Brain pericyte (primary cell): ENCODE data around the gene PDZD2.
"Not testable (repeated sequence)": the region's sequence is repeated elsewhere in the genome, so short reads cannot be mapped to it uniquely, and the experiment has no call there.

ENCODE experiments used
- DNase-seq: peaks from one replicate; pipeline ENCODE4 v3.0.0-alpha.2; 2012; ENCODE audit warnings: low read depth, low spot score

The PDZD2 gene

GRCh38 chr5:31638748-31639418, at the start of gene PDZD2:
Gene PDZD2 (plus strand): TSS chr5:31639131.
- DNase-seq, result no peak

GRCh38 chr5:31593665-31594064, 45.3 kb upstream of the PDZD2 start:
- DNase-seq, result no peak

- no peak for DNase-seq
Observed at GRCh38 chr5:31596354-31596753, 42.6 kb upstream of the PDZD2 start.

- no peak for DNase-seq
Observed at GRCh38 chr5:31598640-31599611, 40.0 kb upstream of the PDZD2 start.

GRCh38 chr5:31602305-31602704, 36.6 kb upstream of the PDZD2 start:
- DNase-seq, result not testable (repeated sequence)

GRCh38 chr5:31604240-31604639, 34.7 kb upstream of the PDZD2 start:
- no peak for DNase-seq

GRCh38 chr5:31604644-31605043, 34.3 kb upstream of the PDZD2 start:
- no peak for DNase-seq

- no peak for DNase-seq
Observed at GRCh38 chr5:31605920-31606319, 33.0 kb upstream of the PDZD2 start.

- no peak for DNase-seq
Observed at GRCh38 chr5:31607546-31607945, 31.4 kb upstream of the PDZD2 start.

- DNase-seq, result no peak
Observed at GRCh38 chr5:31611002-31611401, 27.9 kb upstream of the PDZD2 start.

GRCh38 chr5:31613651-31614050, 25.3 kb upstream of the PDZD2 start:
- DNase-seq, result no peak

GRCh38 chr5:31614151-31615020, 24.5 kb upstream of the PDZD2 start:
- no peak for DNase-seq

- DNase-seq, result no peak
Observed at GRCh38 chr5:31617867-31618266, 21.1 kb upstream of the PDZD2 start.

GRCh38 chr5:31620026-31620425, 18.9 kb upstream of the PDZD2 start:
- no peak for DNase-seq

GRCh38 chr5:31623249-31623648, 15.7 kb upstream of the PDZD2 start:
- no peak for DNase-seq

GRCh38 chr5:31625394-31625793, 13.5 kb upstream of the PDZD2 start:
- DNase-seq, result no peak

GRCh38 chr5:31626156-31626555, 12.8 kb upstream of the PDZD2 start:
- no peak for DNase-seq

- DNase-seq, result no peak
Observed at GRCh38 chr5:31626604-31627234, 12.2 kb upstream of the PDZD2 start.

GRCh38 chr5:31630931-31631330, 8.0 kb upstream of the PDZD2 start:
- DNase-seq, result no peak

- no peak for DNase-seq
Observed at GRCh38 chr5:31632460-31632859, 6.5 kb upstream of the PDZD2 start.

GRCh38 chr5:31635446-31635845, 3.5 kb upstream of the PDZD2 start:
- DNase-seq, result no peak
